K562 (cell line): ENCODE measurements around the gene HFE. TPM values are rescaled to one million over a fixed set of nuclear protein-coding genes. Genes with fewer than 3 reads are reported as not detected.

Experiments used
- CREB3L1 ChIP-seq: fragments of 450-650 bp; IDR thresholded peaks from 2 replicates; pipeline ENCODE4 v1.6.1; 2014; ENCODE audit warnings: low read depth, mild to moderate bottlenecking, moderate library complexity, borderline replicate concordance
- CREB5 ChIP-seq: fragments of 250-450 bp; sonication (Bioruptor Pico); IDR thresholded peaks from 2 replicates; pipeline ENCODE4 v1.5.0; 2020; ENCODE audit warnings: mild to moderate bottlenecking
- MAX ChIP-seq: sonication (generic); formaldehyde crosslinking; IDR thresholded peaks from 2 replicates; pipeline ENCODE4 v1.9.0; 2022; ENCODE audit warnings: mild to moderate bottlenecking, missing genetic modification reagents
- ZNF277 ChIP-seq: fragments of 250-450 bp; sonication (Bioruptor Pico); IDR thresholded peaks from 2 replicates; pipeline ENCODE4 v1.8.0; 2022; ENCODE audit warnings: inconsistent platforms, mild to moderate bottlenecking, moderate library complexity, borderline replicate concordance
- ZNF384 ChIP-seq: IDR thresholded peaks from 2 replicates; pipeline ENCODE4 v1.6.1; 2012; ENCODE audit warnings: low read depth, low read length, improper control_type of control experiment
- polyA plus RNA-seq, 8 experiments: library from polyadenylated mRNA; depleted of rRNA in 4 of 8; stranded (reverse) in 5 of 8; unstranded in 3 of 8; fragments of >200 nt; fragmentation: Nextera tagmentation in 2 of 8; fragmentation: Illumina TruSeq in 1 of 8; extraction: Ambion mirVana in 2 of 8; extraction: Trizol in 1 of 8; gene quantifications; 2 replicates each; pipeline versions ENCODE4 v1.2.1 to v1.2.3, GENCODE V29; 2011 to 2014; ENCODE audit warnings: inconsistent platforms in 1 of 8, missing spikeins in 1 of 8
- total RNA-seq, 7 experiments: library from RNA; depleted of rRNA in 6 of 7; stranded (reverse); fragments of >200 nt in 6 of 7; fragmentation: Illumina TruSeq in 2 of 7; extraction: Trizol in 2 of 7; gene quantifications; 2 replicates each; pipeline versions ENCODE4 v1.2.1 to v1.2.3, GENCODE V29; 2011 to 2021; ENCODE audit warnings: low replicate concordance in 1 of 7

HFE gene
- total and polyA plus RNA-seq, 9 of the 15 experiments (the other 6 are each of a cell fraction or from before 2014, with no cell fraction given): 0.14 to 1.2 (median 0.76) TPM

- TF ChIP-seq CREB3L1 (no peak), MAX (CRISPR knock-in tag) (no peak), CREB5 (no peak), ZNF277 (CRISPR knock-in tag) (0 out of 2 replicates have a peak, but pooled peaks have one; percentile 25), ZNF384 (peak; percentile 64)
- TF ChIP-seq, all 486 proteins: peak for 36
Observed at GRCh38 chr6:26104457-26105108, 17.4 kb downstream of the HFE start (continued).
